Subcutaneous abdominal adipose tissue (tissue), 5 donors: Measurements from ENCODE around the gene COA7.
"Not testable (repeated sequence)": the region's sequence is repeated elsewhere in the genome, so short reads cannot be mapped to it uniquely, and the experiment has no call there.

ENCODE experiments used
- H3K27ac ChIP-seq: one replicate; pipeline ENCODE4 v1.7.0; 2013; ENCODE audit warnings: low read depth, mild to moderate bottlenecking, inconsistent platforms, low read length, moderate library complexity
- H3K27me3 ChIP-seq, 5 donors: one replicate each; pipeline ENCODE4 v1.7.0; 2013; ENCODE audit warnings: low read length in 5 of 5, inconsistent platforms in 1 of 5; ENCODE audit not compliant: control insufficient read depth in 5 of 5, insufficient read depth in 4 of 5
- H3K36me3 ChIP-seq, 5 donors: one replicate each; pipeline ENCODE4 v1.7.0; 2013; ENCODE audit warnings: low read length in 5 of 5; ENCODE audit not compliant: control insufficient read depth in 5 of 5, insufficient read depth in 5 of 5
- H3K4me1 ChIP-seq, 5 donors: one replicate each; pipeline ENCODE4 v1.7.0; 2013; ENCODE audit warnings: low read length in 5 of 5, mild to moderate bottlenecking in 3 of 5, moderate library complexity in 1 of 5; ENCODE audit not compliant: control insufficient read depth in 5 of 5, insufficient read depth in 5 of 5
- H3K4me3 ChIP-seq, 5 donors: one replicate each; pipeline ENCODE4 v1.7.0; 2013; ENCODE audit warnings: low read length in 5 of 5, low read depth in 1 of 5
- H3K9ac ChIP-seq, 5 donors: one replicate each; pipeline ENCODE4 v1.7.0; 2013; ENCODE audit warnings: low read length in 5 of 5, mild to moderate bottlenecking in 4 of 5, moderate library complexity in 3 of 5
- H3K9me3 ChIP-seq, 5 donors: one replicate each; pipeline ENCODE4 v1.7.0; 2013; ENCODE audit warnings: low read length in 5 of 5; ENCODE audit not compliant: control insufficient read depth in 5 of 5
- donor health status: healthy.
- donor health status: healthy.
- donor health status: healthy.
- donor health status: healthy.
- donor health status: healthy.

Gene COA7

DNA sequence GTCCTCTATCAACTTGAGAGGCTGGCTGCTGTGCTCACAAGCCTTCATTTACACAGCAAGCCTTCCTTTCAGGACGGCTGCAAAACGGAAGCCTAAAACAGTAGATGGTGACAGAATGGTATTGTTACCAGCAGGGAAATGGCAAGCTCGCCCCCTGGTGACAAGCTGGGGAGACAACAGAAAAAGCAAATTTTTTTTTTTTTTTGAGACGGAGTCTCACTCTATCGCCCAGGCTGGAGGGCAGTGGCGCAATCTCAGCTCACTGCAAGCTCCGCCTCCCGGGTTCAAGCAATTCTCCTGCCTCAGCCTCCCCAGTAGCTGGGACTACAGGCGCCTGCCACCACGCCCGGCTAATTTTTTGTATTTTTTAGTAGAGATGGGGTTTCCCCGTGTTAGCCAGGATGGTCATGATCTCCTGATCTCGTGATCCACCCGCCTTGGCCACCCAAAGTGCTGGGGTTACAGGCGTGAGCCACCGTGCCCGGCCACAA is 11.8 kb downstream of the COA7 start:
- H3K9ac ChIP-seq, H3K4me1 ChIP-seq, H3K4me3 ChIP-seq, H3K27me3 ChIP-seq, H3K27ac ChIP-seq, H3K9me3 ChIP-seq: not testable (repeated sequence)
- H3K36me3 ChIP-seq: peaks cover 10 to 30% (median 19%) of the 10 kb centered on the region in 5 donors

DNA sequence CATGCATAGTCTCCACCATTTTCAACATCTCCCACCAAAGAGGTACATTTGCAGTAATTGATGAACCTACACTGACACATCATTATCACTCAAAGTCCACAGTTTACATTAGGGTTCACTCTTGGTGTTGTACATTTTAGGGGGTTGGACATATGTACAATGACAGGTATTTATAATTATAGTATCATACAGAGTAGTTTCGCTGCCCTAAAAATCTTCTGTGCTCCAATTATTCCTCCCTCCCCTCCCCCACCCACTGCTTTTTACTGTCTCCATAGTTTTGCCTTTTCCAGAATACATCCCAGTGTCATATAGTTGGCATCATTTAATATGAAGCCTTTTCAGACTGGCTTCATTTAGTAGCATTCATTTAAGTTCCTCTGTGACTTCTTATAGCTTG is 13.6 kb downstream of the COA7 start:
- H3K27me3 ChIP-seq: no peaks in the 10 kb centered on the region
- no peak overlapping the region for H3K9ac ChIP-seq
- H3K4me3 ChIP-seq: no peak overlapping the region
- peaks cover 0 to 3% (median 0%) of the 10 kb centered on the region in 5 donors for H3K9me3 ChIP-seq
- peaks cover 6 to 21% (median 16%) of the 10 kb centered on the region in 5 donors for H3K36me3 ChIP-seq
- H3K27ac ChIP-seq: no peak overlapping the region
- no peaks in the 10 kb centered on the region for H3K4me1 ChIP-seq

GRCh38 chr1:52683367-52683940 is 14.7 kb downstream of the COA7 start:
- Histone ChIP-seq H3K27me3 (no peaks in the 10 kb centered on the region), H3K4me1 (no peaks in the 10 kb centered on the region), H3K9me3 (peaks cover 0 to 3% (median 0%) of the 10 kb centered on the region in 5 donors), H3K27ac (no peak overlapping the region), H3K4me3 (no peak overlapping the region), H3K9ac (no peak overlapping the region), H3K36me3 (peaks cover 6 to 19% (median 16%) of the 10 kb centered on the region in 5 donors)

DNA sequence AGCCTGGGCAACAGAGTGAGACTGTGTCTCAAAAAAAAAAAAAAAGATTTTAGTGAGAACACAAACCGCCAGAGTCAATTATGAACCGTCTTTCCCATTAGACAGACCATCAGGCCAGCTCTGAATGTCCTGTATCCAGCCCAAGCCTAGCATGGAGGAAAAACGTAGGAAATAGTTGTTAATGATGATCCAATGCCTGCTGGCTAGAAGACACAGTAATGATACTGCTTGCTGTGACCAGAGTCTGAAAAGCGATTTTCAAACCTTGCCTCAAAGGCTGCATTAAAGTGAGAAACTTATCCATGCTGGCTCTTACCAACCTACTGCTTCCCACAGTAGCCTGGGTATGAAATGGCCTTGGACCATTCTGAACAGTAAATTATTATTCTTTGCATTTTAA is 17.0 kb downstream of the COA7 start:
- Histone ChIP-seq H3K9ac (no peak overlapping the region), H3K9me3 (no peaks in the 10 kb centered on the region), H3K4me3 (no peak overlapping the region), H3K27ac (no peak overlapping the region), H3K36me3 (no peaks in the 10 kb centered on the region), H3K27me3 (no peaks in the 10 kb centered on the region), H3K4me1 (peaks cover 0 to 14% (median 13%) of the 10 kb centered on the region in 5 donors)

DNA sequence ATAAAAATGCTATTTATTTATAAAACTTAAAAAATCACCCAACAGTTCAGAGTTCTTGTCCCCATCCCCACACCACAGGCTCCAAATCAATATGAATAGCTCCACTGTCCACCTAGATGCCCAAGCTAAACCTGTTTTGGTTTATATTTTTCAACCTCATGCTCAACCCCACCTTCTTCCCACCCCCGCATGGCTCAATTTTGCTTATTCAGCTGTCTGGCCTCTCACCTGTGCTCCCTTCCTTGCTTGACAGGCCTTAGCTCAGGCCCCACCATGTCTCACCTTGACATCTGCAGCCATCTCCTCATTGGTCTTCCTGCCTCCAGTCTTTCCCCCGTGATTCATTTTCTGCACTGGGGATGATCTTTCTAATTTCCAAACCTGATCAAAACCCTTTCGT is 17.8 kb downstream of the COA7 start:
- Histone ChIP-seq H3K36me3 (no peaks in the 10 kb centered on the region), H3K9me3 (no peaks in the 10 kb centered on the region), H3K4me3 (no peak overlapping the region), H3K27me3 (no peaks in the 10 kb centered on the region), H3K9ac (no peak overlapping the region), H3K4me1 (peaks cover 0 to 16% (median 13%) of the 10 kb centered on the region in 5 donors), H3K27ac (no peak overlapping the region)

GRCh38 chr1:52679498-52679897 is 18.6 kb downstream of the COA7 start:
- Histone ChIP-seq H3K36me3 (no peaks in the 10 kb centered on the region), H3K4me3 (no peak overlapping the region), H3K27me3 (no peaks in the 10 kb centered on the region), H3K9me3 (no peaks in the 10 kb centered on the region), H3K9ac (no peak overlapping the region), H3K4me1 (peaks cover 0 to 16% (median 13%) of the 10 kb centered on the region in 5 donors), H3K27ac (no peak overlapping the region)

GRCh38 chr1:52679048-52679447 is 19.1 kb downstream of the COA7 start:
- Histone ChIP-seq H3K36me3 (no peaks in the 10 kb centered on the region), H3K4me1 (peaks cover 0 to 16% (median 13%) of the 10 kb centered on the region in 5 donors), H3K27ac (no peak overlapping the region), H3K9me3 (no peaks in the 10 kb centered on the region), H3K4me3 (no peak overlapping the region), H3K27me3 (no peaks in the 10 kb centered on the region), H3K9ac (no peak overlapping the region)

- Histone ChIP-seq H3K4me1 (peaks cover 0 to 16% (median 13%) of the 10 kb centered on the region in 5 donors), H3K9me3 (no peaks in the 10 kb centered on the region), H3K27ac (no peak overlapping the region), H3K4me3 (no peak overlapping the region), H3K36me3 (no peaks in the 10 kb centered on the region), H3K27me3 (no peaks in the 10 kb centered on the region), H3K9ac (no peak overlapping the region)
These were observed 20.9 kb downstream of the COA7 start for GRCh38 chr1:52677076-52677806.

GRCh38 chr1:52676249-52676903 is 21.8 kb downstream of the COA7 start:
- Histone ChIP-seq H3K4me3 (peak overlapping the region in 1 of 5 donors; percentile 25), H3K9me3 (no peaks in the 10 kb centered on the region), H3K27me3 (no peaks in the 10 kb centered on the region), H3K9ac (no peak overlapping the region), H3K36me3 (no peaks in the 10 kb centered on the region), H3K27ac (no peak overlapping the region), H3K4me1 (peaks cover 0 to 16% (median 13%) of the 10 kb centered on the region in 5 donors)
